Omental fat pad (tissue), 4 donors: ENCODE data around the gene CACNA2D1. TPM values are rescaled to one million over a fixed set of nuclear protein-coding genes. Genes with fewer than 3 reads are reported as not detected.

ENCODE experiments used
- ATAC-seq: fragments of 150-250 bp; one replicate; pipeline ENCODE4 v1.9.1; 2016; ENCODE audit warnings: mild to moderate bottlenecking, moderate library complexity; ENCODE audit not compliant: low FRiP score
- DNase-seq: peaks from one replicate; pipeline ENCODE4 v3.0.0-alpha.2; 2019; ENCODE audit warnings: low spot score
- CTCF ChIP-seq, 3 donors: fragments of 450-650 bp; IDR thresholded peaks; one replicate each; pipeline ENCODE4 v1.5.1; 2016 to 2017; ENCODE audit warnings: antibody characterized with exemption in 3 of 3, mild to moderate bottlenecking in 3 of 3, moderate library complexity in 2 of 3
- total RNA-seq, 4 donors: library from RNA; depleted of rRNA; stranded (reverse); fragments of >200 nt; gene quantifications; one replicate each; pipeline ENCODE4 v1.1.0, GENCODE V29; 2016

Gene CACNA2D1
- total RNA-seq, 4 donors from 2014 or later, result 20.5 to 39.8 (median 29.3) TPM

GRCh38 chr7:82364671-82365070 is 78.9 kb downstream of the CACNA2D1 start:
- no peak for TF ChIP-seq CTCF (IDR thresholded peaks at IDR 0.05)
- DNase-seq, result no peak
- no peak for ATAC-seq

GRCh38 chr7:82364048-82364447 is 79.5 kb downstream of the CACNA2D1 start:
- ATAC-seq, result no peak
- no peak for DNase-seq
- no peak for TF ChIP-seq CTCF (IDR thresholded peaks at IDR 0.05)

GRCh38 chr7:82362129-82362706 is 81.4 kb downstream of the CACNA2D1 start:
- TF ChIP-seq CTCF (IDR thresholded peaks at IDR 0.05), result no peak
- no peak for DNase-seq
- no peak for ATAC-seq

- ATAC-seq (no peak), DNase-seq (no peak)
- TF ChIP-seq CTCF (IDR thresholded peaks at IDR 0.05), result no peak
These were observed 82.8 kb downstream of the CACNA2D1 start for GRCh38 chr7:82360591-82361368.

- TF ChIP-seq CTCF (IDR thresholded peaks at IDR 0.05), result no peak
- ATAC-seq (no peak), DNase-seq (no peak)
These were observed 84.2 kb downstream of the CACNA2D1 start for GRCh38 chr7:82359426-82359825.

GRCh38 chr7:82358923-82359322 is 84.7 kb downstream of the CACNA2D1 start:
- TF ChIP-seq CTCF (IDR thresholded peaks at IDR 0.05), result no peak
- ATAC-seq (no peak), DNase-seq (no peak)
